ENCODE results near the gene FBN1.

The FBN1 gene

DNA sequence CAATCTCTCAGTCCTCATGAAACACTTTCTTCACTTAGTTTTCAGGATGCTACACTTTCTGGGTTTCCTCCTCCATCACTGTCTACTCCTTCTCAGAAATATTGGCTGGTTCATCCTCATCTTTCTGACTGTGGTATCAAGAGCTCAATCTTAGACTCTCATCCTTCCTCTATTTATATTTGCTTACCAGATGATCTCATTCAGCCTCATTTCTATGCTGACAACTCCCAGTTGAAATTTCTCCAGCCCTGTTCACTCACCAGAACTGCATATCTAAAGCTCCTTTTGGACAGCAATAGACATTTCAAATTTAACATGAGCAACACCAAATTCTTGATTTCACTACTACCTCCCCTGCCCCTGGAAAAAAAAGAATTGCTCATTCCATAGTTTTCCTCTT is 48.0 kb upstream of the FBN1 start:
- H3K9me3 ChIP-seq (ENCODE audit: control insufficient read depth, insufficient read depth, low read depth, low read length), result no peaks in the 10 kb centered on the region
- no peaks in the 10 kb centered on the region for H3K36me3 ChIP-seq (ENCODE audit: control insufficient read depth in 2 of 2, insufficient read depth in 1 of 2, low read length in 2 of 2)
- H3K4me1 ChIP-seq (ENCODE audit: control insufficient read depth, insufficient read depth, low read length), result no peaks in the 10 kb centered on the region
- POLR2A ChIA-PET, result no interaction called here
- H3K27ac ChIP-seq (ENCODE audit: extremely low read depth, low read depth, low read length), result no peak overlapping the region
- CTCF ChIA-PET, result no interaction called here
- H3K4me3 ChIP-seq (ENCODE audit: low read depth, low read length), result no peak overlapping the region
- TF ChIP-seq ZNF157 (tag by site-specific recombination; IDR thresholded peaks at IDR 0.05) (no peak), SP7 (tag by site-specific recombination; IDR thresholded peaks at IDR 0.05) (no peak)
- TF ChIP-seq, protein P1, sequence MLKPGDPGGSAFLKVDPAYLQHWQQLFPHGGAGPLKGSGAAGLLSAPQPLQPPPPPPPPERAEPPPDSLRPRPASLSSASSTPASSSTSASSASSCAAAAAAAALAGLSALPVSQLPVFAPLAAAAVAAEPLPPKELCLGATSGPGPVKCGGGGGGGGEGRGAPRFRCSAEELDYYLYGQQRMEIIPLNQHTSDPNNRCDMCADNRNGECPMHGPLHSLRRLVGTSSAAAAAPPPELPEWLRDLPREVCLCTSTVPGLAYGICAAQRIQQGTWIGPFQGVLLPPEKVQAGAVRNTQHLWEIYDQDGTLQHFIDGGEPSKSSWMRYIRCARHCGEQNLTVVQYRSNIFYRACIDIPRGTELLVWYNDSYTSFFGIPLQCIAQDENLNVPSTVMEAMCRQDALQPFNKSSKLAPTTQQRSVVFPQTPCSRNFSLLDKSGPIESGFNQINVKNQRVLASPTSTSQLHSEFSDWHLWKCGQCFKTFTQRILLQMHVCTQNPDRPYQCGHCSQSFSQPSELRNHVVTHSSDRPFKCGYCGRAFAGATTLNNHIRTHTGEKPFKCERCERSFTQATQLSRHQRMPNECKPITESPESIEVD (tag by site-specific recombination; IDR thresholded peaks at IDR 0.05), result no peak

DNA sequence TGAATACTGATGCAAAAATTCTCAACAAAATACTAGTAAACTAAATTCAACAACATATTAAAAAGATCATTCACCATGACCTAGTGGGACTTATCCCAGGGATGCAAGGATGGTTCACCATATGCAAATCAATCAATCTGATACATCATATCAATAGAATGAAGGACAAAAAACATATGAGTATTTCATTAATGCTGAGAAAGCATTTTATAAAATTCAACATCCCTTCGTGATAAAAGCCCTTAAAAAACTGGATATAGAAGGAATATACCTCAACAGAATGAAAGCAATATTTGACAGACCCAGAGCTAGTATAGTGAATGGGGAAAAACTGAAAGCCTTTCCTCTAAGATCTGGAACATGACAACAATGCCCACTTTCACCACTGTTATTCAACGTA is 43.0 kb upstream of the FBN1 start:
- Histone ChIP-seq H3K27ac (ENCODE audit: extremely low read depth, low read depth, low read length) (no peak overlapping the region), H3K9me3 (ENCODE audit: control insufficient read depth, insufficient read depth, low read depth, low read length) (no peaks in the 10 kb centered on the region), H3K4me1 (ENCODE audit: control insufficient read depth, insufficient read depth, low read length) (no peaks in the 10 kb centered on the region), H3K4me3 (ENCODE audit: low read depth, low read length) (no peak overlapping the region), H3K36me3 (ENCODE audit: control insufficient read depth in 2 of 2, insufficient read depth in 1 of 2, low read length in 2 of 2) (no peaks in the 10 kb centered on the region)
- TF ChIP-seq GLI4 (tag by site-specific recombination; IDR thresholded peaks at IDR 0.05) (no peak), TRIM28 (IDR thresholded peaks at IDR 0.05; ENCODE audit: borderline replicate concordance, low read length) (no peak), KLF17 (tag by site-specific recombination; IDR thresholded peaks at IDR 0.05) (no peak), MYNN (tag by site-specific recombination; IDR thresholded peaks at IDR 0.05; ENCODE audit: borderline replicate concordance) (no peak), ZNF548 (tag by site-specific recombination; IDR thresholded peaks at IDR 0.05) (no peak), PRDM2 (tag by site-specific recombination; IDR thresholded peaks at IDR 0.05; ENCODE audit: borderline replicate concordance) (no peak)
- CTCF ChIA-PET, result no interaction called here
- POLR2A ChIA-PET, result no interaction called here

- Histone ChIP-seq H3K27ac (ENCODE audit: extremely low read depth, low read depth, low read length) (no peak overlapping the region), H3K4me1 (ENCODE audit: control insufficient read depth, insufficient read depth, low read length) (no peaks in the 10 kb centered on the region), H3K9me3 (ENCODE audit: control insufficient read depth, insufficient read depth, low read depth, low read length) (no peaks in the 10 kb centered on the region), H3K4me3 (ENCODE audit: low read depth, low read length) (no peak overlapping the region), H3K36me3 (ENCODE audit: control insufficient read depth in 2 of 2, insufficient read depth in 1 of 2, low read length in 2 of 2) (no peaks in the 10 kb centered on the region)
- ChIA-PET CTCF (no interaction called here), POLR2A (no interaction called here)
- TF ChIP-seq GLIS1 (tag by site-specific recombination; IDR thresholded peaks at IDR 0.05) (no peak), SP3 (tag by site-specific recombination; IDR thresholded peaks at IDR 0.05) (no peak)
These were observed 38.7 kb upstream of the FBN1 start for GRCh38 chr15:48683991-48684765.

All from HEK293 (cell line).